Peyer's patch (tissue), 4 donors: ENCODE results near the gene IFNL1.

Experiments
- POLR2A ChIP-seq, 2 donors: fragments of 450-650 bp; IDR thresholded peaks; one replicate each; pipeline ENCODE4 v1.5.1; 2017; ENCODE audit warnings: antibody characterized with exemption in 2 of 2, mild to moderate bottlenecking in 2 of 2, moderate library complexity in 2 of 2
- TF ChIP-seq, protein P1 (sequence below), 6 experiments: fragments of 450-650 bp in 4 of 6; fragments of 200-600 bp in 2 of 6; sonication (generic) in 1 of 6; IDR thresholded peaks; one replicate each; pipeline ENCODE4 v1.5.1; 2017 to 2019; ENCODE audit warnings: antibody characterized with exemption in 6 of 6, mild to moderate bottlenecking in 3 of 6, moderate library complexity in 1 of 6

DNA sequence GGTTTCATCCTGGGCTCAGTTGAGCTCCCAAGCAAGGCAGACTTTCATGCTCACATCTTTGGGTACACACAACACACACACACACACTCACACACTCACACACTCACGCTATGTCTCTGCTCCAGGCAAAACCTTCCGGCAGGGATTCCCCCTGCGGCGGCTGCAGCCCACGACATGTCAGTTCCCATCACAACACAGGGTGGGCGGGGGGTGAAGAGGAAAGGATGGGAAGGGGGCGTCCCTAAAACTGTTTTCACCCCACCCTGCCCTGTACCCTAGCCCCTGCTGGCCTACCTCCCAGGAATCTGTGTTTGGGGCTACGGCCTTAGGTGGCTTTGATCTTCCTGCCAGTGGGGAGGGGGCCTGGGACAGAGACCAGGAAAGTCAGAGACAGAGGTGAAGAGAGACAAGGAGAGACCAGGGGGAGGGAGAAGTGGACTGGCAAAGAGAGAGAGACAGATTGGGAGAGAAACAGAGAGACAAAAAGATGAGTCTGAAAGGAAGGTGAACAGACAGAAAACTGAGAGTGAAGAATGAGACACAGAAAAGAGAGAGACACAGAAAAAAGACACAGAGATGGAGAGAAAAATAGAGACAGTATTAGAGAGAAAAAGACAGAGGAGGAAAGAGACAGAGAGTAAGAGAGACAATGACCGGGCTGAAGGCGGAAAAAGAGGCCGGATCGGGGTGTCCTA, 20.6 kb downstream of the IFNL1 start:
- TF ChIP-seq, protein P1, sequence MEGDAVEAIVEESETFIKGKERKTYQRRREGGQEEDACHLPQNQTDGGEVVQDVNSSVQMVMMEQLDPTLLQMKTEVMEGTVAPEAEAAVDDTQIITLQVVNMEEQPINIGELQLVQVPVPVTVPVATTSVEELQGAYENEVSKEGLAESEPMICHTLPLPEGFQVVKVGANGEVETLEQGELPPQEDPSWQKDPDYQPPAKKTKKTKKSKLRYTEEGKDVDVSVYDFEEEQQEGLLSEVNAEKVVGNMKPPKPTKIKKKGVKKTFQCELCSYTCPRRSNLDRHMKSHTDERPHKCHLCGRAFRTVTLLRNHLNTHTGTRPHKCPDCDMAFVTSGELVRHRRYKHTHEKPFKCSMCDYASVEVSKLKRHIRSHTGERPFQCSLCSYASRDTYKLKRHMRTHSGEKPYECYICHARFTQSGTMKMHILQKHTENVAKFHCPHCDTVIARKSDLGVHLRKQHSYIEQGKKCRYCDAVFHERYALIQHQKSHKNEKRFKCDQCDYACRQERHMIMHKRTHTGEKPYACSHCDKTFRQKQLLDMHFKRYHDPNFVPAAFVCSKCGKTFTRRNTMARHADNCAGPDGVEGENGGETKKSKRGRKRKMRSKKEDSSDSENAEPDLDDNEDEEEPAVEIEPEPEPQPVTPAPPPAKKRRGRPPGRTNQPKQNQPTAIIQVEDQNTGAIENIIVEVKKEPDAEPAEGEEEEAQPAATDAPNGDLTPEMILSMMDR (IDR thresholded peaks at IDR 0.05) = no peak
- no peak for TF ChIP-seq POLR2A (IDR thresholded peaks at IDR 0.05)
